ENCODE data around the gene ZFAND3.

DNA sequence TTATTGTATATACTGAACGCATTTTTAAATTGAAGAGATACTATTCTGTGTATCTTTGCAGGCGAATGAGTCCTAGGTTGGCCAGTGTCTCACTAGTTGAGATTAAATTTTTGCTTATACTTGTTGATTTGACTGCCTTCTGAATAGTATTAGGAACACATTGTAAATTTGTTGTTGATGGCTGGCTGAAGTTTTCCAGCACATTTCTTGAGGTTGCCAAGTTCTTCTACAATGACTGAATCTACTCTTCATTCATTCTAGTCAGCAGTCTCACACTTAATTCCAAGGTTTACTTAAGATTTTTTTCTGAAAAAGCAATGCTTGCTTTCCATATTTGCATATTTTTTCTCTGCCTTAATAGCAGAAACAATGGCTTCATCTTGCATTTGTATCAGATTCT lies 151.7 kb downstream of the ZFAND3 start:
- TF ChIP-seq, protein P1, sequence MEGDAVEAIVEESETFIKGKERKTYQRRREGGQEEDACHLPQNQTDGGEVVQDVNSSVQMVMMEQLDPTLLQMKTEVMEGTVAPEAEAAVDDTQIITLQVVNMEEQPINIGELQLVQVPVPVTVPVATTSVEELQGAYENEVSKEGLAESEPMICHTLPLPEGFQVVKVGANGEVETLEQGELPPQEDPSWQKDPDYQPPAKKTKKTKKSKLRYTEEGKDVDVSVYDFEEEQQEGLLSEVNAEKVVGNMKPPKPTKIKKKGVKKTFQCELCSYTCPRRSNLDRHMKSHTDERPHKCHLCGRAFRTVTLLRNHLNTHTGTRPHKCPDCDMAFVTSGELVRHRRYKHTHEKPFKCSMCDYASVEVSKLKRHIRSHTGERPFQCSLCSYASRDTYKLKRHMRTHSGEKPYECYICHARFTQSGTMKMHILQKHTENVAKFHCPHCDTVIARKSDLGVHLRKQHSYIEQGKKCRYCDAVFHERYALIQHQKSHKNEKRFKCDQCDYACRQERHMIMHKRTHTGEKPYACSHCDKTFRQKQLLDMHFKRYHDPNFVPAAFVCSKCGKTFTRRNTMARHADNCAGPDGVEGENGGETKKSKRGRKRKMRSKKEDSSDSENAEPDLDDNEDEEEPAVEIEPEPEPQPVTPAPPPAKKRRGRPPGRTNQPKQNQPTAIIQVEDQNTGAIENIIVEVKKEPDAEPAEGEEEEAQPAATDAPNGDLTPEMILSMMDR (IDR thresholded peaks at IDR 0.05), result no peak
- TF ChIP-seq ZFX (IDR thresholded peaks at IDR 0.05; ENCODE audit: borderline replicate concordance), result no peak
